IPS-18a (cell line): ENCODE measurements around the gene SHROOM3.

Experiments
- H3K27ac ChIP-seq: one replicate; pipeline ENCODE4 v1.5.1; 2013; ENCODE audit warnings: low read length
- H3K27me3 ChIP-seq: one replicate; pipeline ENCODE4 v1.6.1; 2013; ENCODE audit warnings: mild to moderate bottlenecking, low read length; ENCODE audit not compliant: control insufficient read depth, insufficient read depth
- H3K36me3 ChIP-seq: one replicate; pipeline ENCODE4 v1.6.1; 2013; ENCODE audit warnings: low read depth, low read length; ENCODE audit not compliant: control insufficient read depth
- H3K4me1 ChIP-seq: one replicate; pipeline ENCODE4 v1.6.1; 2013; ENCODE audit warnings: low read depth, low read length; ENCODE audit not compliant: control insufficient read depth
- H3K4me3 ChIP-seq: one replicate; pipeline ENCODE4 v1.5.1; 2013; ENCODE audit warnings: low read length
- H3K9ac ChIP-seq: one replicate; pipeline ENCODE4 v1.6.1; 2013; ENCODE audit warnings: mild to moderate bottlenecking, low read length, moderate library complexity
- H3K9me3 ChIP-seq: one replicate; pipeline ENCODE4 v1.6.1; 2013; ENCODE audit warnings: low read depth, low read length; ENCODE audit not compliant: control insufficient read depth

Gene SHROOM3

GRCh38 chr4:76434901-76435527, at the start of gene SHROOM3:
Gene SHROOM3, plus strand, starts transcription at chr4:76435229. Its CDS starts 824 bp downstream, at chr4:76436053.
- peaks cover 39% of the 10 kb centered on the region for H3K4me1 ChIP-seq

GRCh38 chr4:76385974-76386373, 49.1 kb upstream of the SHROOM3 start:
- H3K9ac ChIP-seq: no peak overlapping the region
- no peak overlapping the region for H3K4me3 ChIP-seq
- no peaks in the 10 kb centered on the region for H3K27me3 ChIP-seq
- peaks cover 22% of the 10 kb centered on the region for H3K4me1 ChIP-seq
- H3K27ac ChIP-seq: no peak overlapping the region
- peaks cover 4% of the 10 kb centered on the region for H3K9me3 ChIP-seq
- no peaks in the 10 kb centered on the region for H3K36me3 ChIP-seq

More at GRCh38 chr4:76434901-76435527, at the start of gene SHROOM3:
- Histone ChIP-seq H3K27ac (peak within 1 kb of the TSS; percentile 78), H3K4me3 (peak within 1 kb of the TSS; percentile 59), H3K9ac (peak within 1 kb of the TSS; percentile 74), H3K9me3 (no peaks in the 10 kb centered on the region), H3K36me3 (no peaks in the 10 kb centered on the region), H3K27me3 (no peaks in the 10 kb centered on the region)

- Histone ChIP-seq H3K27ac (no peak overlapping the region), H3K4me1 (peaks cover 22% of the 10 kb centered on the region), H3K9me3 (no peaks in the 10 kb centered on the region), H3K4me3 (no peak overlapping the region), H3K36me3 (no peaks in the 10 kb centered on the region), H3K27me3 (no peaks in the 10 kb centered on the region), H3K9ac (no peak overlapping the region)
Observed at GRCh38 chr4:76386566-76387305, 48.3 kb upstream of the SHROOM3 start.

- Histone ChIP-seq H3K4me1 (peaks cover 17% of the 10 kb centered on the region), H3K9me3 (peaks cover 3% of the 10 kb centered on the region), H3K27me3 (no peaks in the 10 kb centered on the region), H3K9ac (no peak overlapping the region), H3K36me3 (no peaks in the 10 kb centered on the region), H3K27ac (no peak overlapping the region), H3K4me3 (no peak overlapping the region)
Observed at GRCh38 chr4:76388160-76388908, 46.7 kb upstream of the SHROOM3 start.

- Histone ChIP-seq H3K9me3 (no peaks in the 10 kb centered on the region), H3K4me3 (no peak overlapping the region), H3K27ac (no peak overlapping the region), H3K36me3 (no peaks in the 10 kb centered on the region), H3K9ac (no peak overlapping the region), H3K4me1 (peaks cover 8% of the 10 kb centered on the region), H3K27me3 (no peaks in the 10 kb centered on the region)
Observed at GRCh38 chr4:76401654-76402053, 33.4 kb upstream of the SHROOM3 start.

GRCh38 chr4:76406081-76406480, 28.9 kb upstream of the SHROOM3 start:
- Histone ChIP-seq H3K9ac (no peak overlapping the region), H3K9me3 (no peaks in the 10 kb centered on the region), H3K36me3 (no peaks in the 10 kb centered on the region), H3K4me1 (no peaks in the 10 kb centered on the region), H3K27ac (no peak overlapping the region), H3K27me3 (no peaks in the 10 kb centered on the region), H3K4me3 (no peak overlapping the region)

- Histone ChIP-seq H3K4me3 (no peak overlapping the region), H3K9ac (no peak overlapping the region), H3K27ac (no peak overlapping the region), H3K4me1 (no peaks in the 10 kb centered on the region), H3K36me3 (no peaks in the 10 kb centered on the region), H3K27me3 (no peaks in the 10 kb centered on the region), H3K9me3 (no peaks in the 10 kb centered on the region)
Observed at GRCh38 chr4:76407440-76408119, 27.4 kb upstream of the SHROOM3 start.

- no peak overlapping the region for H3K9ac ChIP-seq
- no peaks in the 10 kb centered on the region for H3K27me3 ChIP-seq
- H3K4me1 ChIP-seq: no peaks in the 10 kb centered on the region
- no peaks in the 10 kb centered on the region for H3K9me3 ChIP-seq
- H3K27ac ChIP-seq: no peak overlapping the region
- no peak overlapping the region for H3K4me3 ChIP-seq
- H3K36me3 ChIP-seq: no peaks in the 10 kb centered on the region
Observed at GRCh38 chr4:76410636-76411035, 24.4 kb upstream of the SHROOM3 start.

GRCh38 chr4:76420188-76420761, 14.8 kb upstream of the SHROOM3 start:
- H3K27ac ChIP-seq: no peak overlapping the region
- no peak overlapping the region for H3K9ac ChIP-seq
- H3K4me1 ChIP-seq: no peaks in the 10 kb centered on the region
- no peaks in the 10 kb centered on the region for H3K36me3 ChIP-seq
- H3K27me3 ChIP-seq: no peaks in the 10 kb centered on the region
- H3K9me3 ChIP-seq: no peaks in the 10 kb centered on the region
- H3K4me3 ChIP-seq: no peak overlapping the region

- H3K9ac ChIP-seq: no peak within 1 kb of the TSS
Observed at GRCh38 chr4:76420762-76421581, 14.1 kb upstream of the SHROOM3 start, which contains the start of gene CCDC158. Gene CCDC158, minus strand, starts transcription at chr4:76421141. Its CDS starts 17,934 bp downstream, at chr4:76403207.

More at GRCh38 chr4:76420762-76421581, 14.1 kb upstream of the SHROOM3 start, which contains the start of gene CCDC158:
- H3K4me1 ChIP-seq: no peaks in the 10 kb centered on the region
- H3K27me3 ChIP-seq: no peaks in the 10 kb centered on the region
- no peak within 1 kb of the TSS for H3K27ac ChIP-seq
- H3K9me3 ChIP-seq: no peaks in the 10 kb centered on the region
- no peak within 1 kb of the TSS for H3K4me3 ChIP-seq
- no peaks in the 10 kb centered on the region for H3K36me3 ChIP-seq
